ENCODE results near the gene KDM4B. TPM values are rescaled to one million over a fixed set of nuclear protein-coding genes. Genes with fewer than 3 reads are reported as not detected.

The KDM4B gene
- total RNA-seq, 1 experiment from 2014 or later, result 29.2 TPM

Other genes starting within 250 kb of the KDM4B start
- 36.6 and 64.2 TPM in 2 replicates for gene DPP9, start 245.3 kb upstream of the KDM4B start, total RNA-seq (2014; rRNA removed; shearing (Covaris generic); ENCODE audit: low replicate concordance)
- 10.5 and 13.3 TPM in 2 replicates for gene FEM1A, start 177.4 kb upstream of the KDM4B start, total RNA-seq (2014; rRNA removed; shearing (Covaris generic); ENCODE audit: low replicate concordance)
- gene TICAM1, start 137.4 kb upstream of the KDM4B start, total RNA-seq (2014; rRNA removed; shearing (Covaris generic); ENCODE audit: low replicate concordance), result 2.6 and 10.5 TPM in 2 replicates
- 320 and 387 TPM in 2 replicates for gene PLIN3, start 101.4 kb upstream of the KDM4B start, total RNA-seq (2014; rRNA removed; shearing (Covaris generic); ENCODE audit: low replicate concordance)
- gene ARRDC5, start 66.2 kb upstream of the KDM4B start, total RNA-seq (2014; rRNA removed; shearing (Covaris generic); ENCODE audit: low replicate concordance), result not detected in 2 replicates
- 64.8 and 65.6 TPM in 2 replicates for gene UHRF1, start 59.6 kb upstream of the KDM4B start, total RNA-seq (2014; rRNA removed; shearing (Covaris generic); ENCODE audit: low replicate concordance)

Data from Caki2 (cell line).